Right atrium auricular region (tissue), 2 donors: ENCODE data around the gene THSD4. TPM values are rescaled to one million over a fixed set of nuclear protein-coding genes. Genes with fewer than 3 reads are reported as not detected.

ENCODE experiments used
- DNase-seq: peaks from one replicate; pipeline ENCODE4 v3.0.0-alpha.2; 2019; ENCODE audit warnings: low spot score
- H3K27ac ChIP-seq, 2 donors: fragments of 200-600 bp; sonication (generic); 1 replicate in 1 of 2; 2 replicates in 1 of 2; pipeline ENCODE4 v1.5.1; 2016 to 2019
- H3K27me3 ChIP-seq, 2 donors: fragments of 200-600 bp; sonication (generic); one replicate each; pipeline versions ENCODE4 v1.5.1 to v1.6.0; 2017 to 2019
- H3K36me3 ChIP-seq: fragments of 200-600 bp; sonication (generic); one replicate; pipeline ENCODE4 v1.5.1; 2016
- H3K4me1 ChIP-seq, 2 donors: fragments of 200-600 bp; sonication (generic); one replicate each; pipeline versions ENCODE4 v1.5.1 to v1.6.0; 2017 to 2019
- H3K4me3 ChIP-seq, 2 donors: fragments of 200-600 bp; sonication (generic); 1 replicate in 1 of 2; 2 replicates in 1 of 2; pipeline ENCODE4 v1.5.1; 2017 to 2019; ENCODE audit warnings: mild to moderate bottlenecking in 1 of 2, moderate library complexity in 1 of 2
- H3K9me3 ChIP-seq, 2 donors: fragments of 200-600 bp; sonication (generic); one replicate each; pipeline ENCODE4 v1.5.1; 2019
- total RNA-seq, 2 donors: library from RNA; depleted of rRNA; stranded (reverse); fragments of >200 nt; gene quantifications; one replicate each; pipeline ENCODE4 v1.1.0, GENCODE V29; 2016
- TF ChIP-seq, protein P1 (sequence below), 2 donors: fragments of 200-600 bp; sonication (generic); IDR thresholded peaks; one replicate each; pipeline ENCODE4 v1.5.1; 2019; ENCODE audit warnings: antibody characterized with exemption in 2 of 2

THSD4 gene
- total RNA-seq, 2 donors from 2014 or later, result 41.2 to 85.3 TPM

DNA sequence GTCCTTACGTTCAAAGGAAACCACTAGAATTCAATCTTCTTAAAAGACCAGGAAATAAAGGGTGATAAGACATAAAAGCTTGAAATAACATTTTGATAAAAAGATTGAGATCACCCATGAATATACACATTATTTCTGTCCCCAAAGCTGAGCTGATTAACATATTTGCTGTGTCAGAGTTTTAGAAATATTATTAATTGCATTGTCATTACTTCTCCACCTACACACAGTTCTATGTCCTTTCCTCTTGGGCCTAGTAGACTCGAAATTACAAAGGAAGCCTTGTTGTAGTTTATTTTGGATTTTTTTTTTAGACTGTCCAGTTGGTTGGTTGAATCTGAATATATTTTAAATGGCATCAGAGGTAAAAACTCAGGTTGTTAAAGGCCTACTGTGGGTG, 614.0 kb downstream of the THSD4 start:
- Histone ChIP-seq H3K27me3 (no peaks in the 10 kb centered on the region), H3K36me3 (no peaks in the 10 kb centered on the region), H3K27ac (no peak overlapping the region), H3K4me1 (peaks cover 0 to 10% of the 10 kb centered on the region in 2 donors), H3K4me3 (no peak overlapping the region), H3K9me3 (no peaks in the 10 kb centered on the region)
- TF ChIP-seq, protein P1, sequence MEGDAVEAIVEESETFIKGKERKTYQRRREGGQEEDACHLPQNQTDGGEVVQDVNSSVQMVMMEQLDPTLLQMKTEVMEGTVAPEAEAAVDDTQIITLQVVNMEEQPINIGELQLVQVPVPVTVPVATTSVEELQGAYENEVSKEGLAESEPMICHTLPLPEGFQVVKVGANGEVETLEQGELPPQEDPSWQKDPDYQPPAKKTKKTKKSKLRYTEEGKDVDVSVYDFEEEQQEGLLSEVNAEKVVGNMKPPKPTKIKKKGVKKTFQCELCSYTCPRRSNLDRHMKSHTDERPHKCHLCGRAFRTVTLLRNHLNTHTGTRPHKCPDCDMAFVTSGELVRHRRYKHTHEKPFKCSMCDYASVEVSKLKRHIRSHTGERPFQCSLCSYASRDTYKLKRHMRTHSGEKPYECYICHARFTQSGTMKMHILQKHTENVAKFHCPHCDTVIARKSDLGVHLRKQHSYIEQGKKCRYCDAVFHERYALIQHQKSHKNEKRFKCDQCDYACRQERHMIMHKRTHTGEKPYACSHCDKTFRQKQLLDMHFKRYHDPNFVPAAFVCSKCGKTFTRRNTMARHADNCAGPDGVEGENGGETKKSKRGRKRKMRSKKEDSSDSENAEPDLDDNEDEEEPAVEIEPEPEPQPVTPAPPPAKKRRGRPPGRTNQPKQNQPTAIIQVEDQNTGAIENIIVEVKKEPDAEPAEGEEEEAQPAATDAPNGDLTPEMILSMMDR (IDR thresholded peaks at IDR 0.05), result no peak
- no peak for DNase-seq

DNA sequence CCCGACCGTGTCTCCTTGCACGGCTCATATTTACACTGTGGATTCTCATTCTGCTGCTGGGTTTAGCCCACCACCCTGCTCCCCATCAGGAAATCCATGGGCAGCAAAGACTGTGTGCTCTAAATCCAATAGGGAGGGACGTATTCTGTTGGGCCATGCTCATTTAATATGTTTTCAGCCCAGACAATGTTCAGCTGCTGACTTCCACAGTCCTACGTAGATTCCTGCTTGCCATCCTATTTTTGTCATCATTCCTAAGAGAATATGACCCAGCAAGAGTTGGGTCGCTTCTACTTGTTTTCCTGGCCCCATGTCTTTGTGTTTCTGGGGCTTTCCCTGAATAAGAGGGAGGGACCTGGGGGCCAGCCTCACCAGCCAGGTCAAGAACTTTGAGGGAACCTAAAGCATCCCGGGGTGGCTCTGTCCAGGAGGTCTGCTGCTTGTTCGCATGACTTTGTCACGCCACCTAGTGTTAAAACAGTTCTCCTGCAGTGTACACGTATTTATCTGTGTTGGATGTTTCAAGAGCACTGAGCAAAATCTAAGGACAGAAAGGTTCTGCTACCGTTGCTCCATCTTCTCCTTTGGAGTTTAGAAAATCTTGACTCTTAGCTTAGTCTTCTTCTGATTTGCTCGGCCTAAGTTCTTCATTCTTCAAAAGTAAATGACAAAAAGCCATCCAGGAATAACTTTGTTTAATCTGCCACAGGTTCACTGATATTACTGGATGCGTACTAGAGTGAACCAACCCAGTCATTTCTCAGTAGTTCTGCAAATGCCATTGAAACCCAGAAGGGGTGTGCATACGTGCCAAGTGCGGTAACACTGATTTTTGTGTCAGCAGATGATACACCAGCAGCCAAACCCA, 615.2 kb downstream of the THSD4 start:
- Histone ChIP-seq H3K36me3 (no peaks in the 10 kb centered on the region), H3K27me3 (no peaks in the 10 kb centered on the region), H3K9me3 (no peaks in the 10 kb centered on the region), H3K4me1 (peaks cover 0 to 10% of the 10 kb centered on the region in 2 donors), H3K4me3 (no peak overlapping the region), H3K27ac (peak overlapping the region in 1 of 2 donors; percentile 6)
- TF ChIP-seq, protein P1 (IDR thresholded peaks at IDR 0.05), result peak; percentile 83 to 90
- no peak for DNase-seq

DNA sequence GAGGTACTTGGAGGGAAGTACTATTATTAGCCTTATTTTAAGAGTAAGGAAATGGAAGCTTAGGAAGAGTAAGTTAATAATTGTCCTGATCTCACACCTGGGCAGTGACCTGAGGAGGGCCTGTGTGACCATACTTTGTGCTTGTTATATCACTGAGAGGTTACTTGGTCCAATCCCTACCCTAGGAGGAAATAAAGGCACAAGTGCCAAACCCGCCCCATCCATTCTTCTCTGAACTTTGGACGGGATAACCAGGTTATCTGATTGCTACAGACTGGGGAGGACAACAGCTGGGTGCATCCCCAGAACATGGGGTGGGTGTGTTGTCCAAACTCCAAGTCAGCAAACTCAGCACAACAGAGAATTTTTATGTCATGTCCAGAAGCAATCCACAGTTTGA, 617.4 kb downstream of the THSD4 start:
- Histone ChIP-seq H3K9me3 (no peaks in the 10 kb centered on the region), H3K4me1 (peaks cover 0 to 10% of the 10 kb centered on the region in 2 donors), H3K36me3 (no peaks in the 10 kb centered on the region), H3K27ac (no peak overlapping the region), H3K4me3 (no peak overlapping the region), H3K27me3 (no peaks in the 10 kb centered on the region)
- DNase-seq, result no peak
- TF ChIP-seq, protein P1 (IDR thresholded peaks at IDR 0.05), result no peak

DNA sequence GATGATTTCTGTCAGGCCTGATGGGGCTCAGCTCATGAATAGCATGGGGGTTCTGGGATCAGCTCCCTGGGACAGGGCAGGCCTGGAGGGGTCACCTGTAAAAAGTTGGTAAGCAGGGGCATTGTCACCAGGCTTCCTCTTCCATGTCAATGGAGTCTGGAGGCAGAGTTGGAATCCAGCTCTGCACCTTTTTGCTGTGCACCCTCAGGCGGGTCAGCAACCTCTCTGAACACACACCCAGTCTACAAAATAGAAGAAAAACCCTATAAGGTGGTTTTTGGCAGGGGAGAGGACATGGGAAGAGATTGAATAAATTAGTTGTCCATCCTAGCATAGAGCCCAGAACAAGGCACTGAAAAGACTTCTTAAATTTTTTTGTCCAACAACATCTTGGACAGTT, 617.9 kb downstream of the THSD4 start:
- no peak overlapping the region for H3K4me3 ChIP-seq
- no peak for DNase-seq
- peaks cover 0 to 10% of the 10 kb centered on the region in 2 donors for H3K4me1 ChIP-seq
- H3K9me3 ChIP-seq, result no peaks in the 10 kb centered on the region
- H3K27me3 ChIP-seq, result no peaks in the 10 kb centered on the region
- TF ChIP-seq, protein P1 (IDR thresholded peaks at IDR 0.05), result no peak
- no peaks in the 10 kb centered on the region for H3K36me3 ChIP-seq
- H3K27ac ChIP-seq, result no peak overlapping the region

DNA sequence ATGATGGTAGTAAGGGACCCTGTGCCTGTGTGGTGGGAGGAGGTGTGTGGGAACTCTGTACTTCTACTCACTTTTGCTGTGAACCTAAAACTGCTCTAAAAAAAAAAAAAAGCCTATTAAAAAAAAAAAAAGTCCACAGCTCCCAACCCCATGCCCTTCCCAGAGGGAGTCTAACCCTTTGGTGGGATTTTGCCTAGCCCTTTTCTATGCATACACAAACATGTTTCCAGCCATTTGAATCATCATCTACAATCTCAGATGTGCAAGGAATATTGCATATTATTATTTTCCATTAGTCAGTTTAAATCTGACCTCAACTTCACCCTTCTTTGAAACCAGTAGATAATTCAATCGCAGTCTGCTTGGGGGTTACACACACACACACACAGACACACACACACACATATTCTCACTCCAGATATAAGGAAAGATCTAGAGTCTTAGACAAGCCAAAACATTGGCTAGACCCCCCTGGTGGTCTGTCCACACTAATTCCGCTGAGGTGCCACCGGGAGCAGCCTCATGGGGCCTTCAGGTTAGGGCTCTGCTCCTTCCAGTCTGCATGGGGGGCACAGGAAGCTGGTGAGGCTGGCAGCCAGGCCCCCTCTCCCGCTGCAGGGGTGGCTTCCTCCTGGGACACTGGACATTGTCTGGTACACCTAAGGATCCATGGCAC, 619.6 kb downstream of the THSD4 start:
- DNase-seq, result no peak
- Histone ChIP-seq H3K27ac (no peak overlapping the region), H3K9me3 (no peaks in the 10 kb centered on the region), H3K27me3 (no peaks in the 10 kb centered on the region), H3K36me3 (no peaks in the 10 kb centered on the region), H3K4me1 (peaks cover 0 to 10% of the 10 kb centered on the region in 2 donors), H3K4me3 (no peak overlapping the region)
- TF ChIP-seq, protein P1 (IDR thresholded peaks at IDR 0.05), result no peak
